Nephron (organoid): ENCODE data around the gene PGGT1B.

Source experiments
- H3K27ac Mint-ChIP-seq, 3 experiments: 2 replicates each; pipeline ENCODE4 v1.8.0; 2020; ENCODE audit warnings: mixed read lengths in 3 of 3, mild to moderate bottlenecking in 2 of 3, moderate library complexity in 1 of 3
- H3K27me3 Mint-ChIP-seq: 2 replicates; pipeline ENCODE4 v1.8.0; 2021; ENCODE audit warnings: low read depth, mild to moderate bottlenecking, moderate library complexity, mixed read lengths
- H3K36me3 Mint-ChIP-seq: 2 replicates; pipeline ENCODE4 v1.8.0; 2020; ENCODE audit warnings: low read depth, mixed read lengths
- H3K4me1 Mint-ChIP-seq: 2 replicates; pipeline ENCODE4 v1.8.0; 2020; ENCODE audit warnings: mixed read lengths
- H3K4me3 Mint-ChIP-seq, 3 experiments: 2 replicates each; pipeline ENCODE4 v1.8.0; 2020; ENCODE audit warnings: mild to moderate bottlenecking in 3 of 3, mixed read lengths in 3 of 3, moderate library complexity in 2 of 3
- H3K9me3 Mint-ChIP-seq: 2 replicates; pipeline ENCODE4 v1.8.0; 2020; ENCODE audit warnings: mixed read lengths
- CTCF ChIP-seq, 3 experiments: fragments of 200-600 bp; sonication (generic); IDR thresholded peaks; one replicate each; pipeline ENCODE4 v1.5.0; 2021; ENCODE audit warnings: antibody characterized with exemption in 3 of 3; ENCODE audit not compliant: unreplicated experiment in 3 of 3

PGGT1B gene

GRCh38 chr5:115237066-115237465 lies 25.6 kb downstream of the PGGT1B start:
- H3K27ac Mint-ChIP-seq: no peak overlapping the region
- H3K27me3 Mint-ChIP-seq: no peaks in the 10 kb centered on the region
- TF ChIP-seq CTCF (IDR thresholded peaks at IDR 0.05; ENCODE audit: unreplicated experiment in 3 of 3): no peak
- H3K36me3 Mint-ChIP-seq: peaks cover 26% of the 10 kb centered on the region
- H3K4me3 Mint-ChIP-seq: no peak overlapping the region
- H3K9me3 Mint-ChIP-seq: no peaks in the 10 kb centered on the region
- H3K4me1 Mint-ChIP-seq: no peaks in the 10 kb centered on the region

GRCh38 chr5:115236599-115236998 lies 26.1 kb downstream of the PGGT1B start:
- no peaks in the 10 kb centered on the region for H3K27me3 Mint-ChIP-seq
- no peak overlapping the region for H3K4me3 Mint-ChIP-seq
- no peaks in the 10 kb centered on the region for H3K9me3 Mint-ChIP-seq
- TF ChIP-seq CTCF (IDR thresholded peaks at IDR 0.05; ENCODE audit: unreplicated experiment in 3 of 3): no peak
- H3K27ac Mint-ChIP-seq: no peak overlapping the region
- H3K36me3 Mint-ChIP-seq: peaks cover 29% of the 10 kb centered on the region
- no peaks in the 10 kb centered on the region for H3K4me1 Mint-ChIP-seq

- Mint-ChIP-seq H3K9me3 (no peaks in the 10 kb centered on the region), H3K4me3 (no peak overlapping the region), H3K4me1 (no peaks in the 10 kb centered on the region), H3K27ac (no peak overlapping the region), H3K36me3 (peaks cover 46% of the 10 kb centered on the region), H3K27me3 (no peaks in the 10 kb centered on the region)
- TF ChIP-seq CTCF (IDR thresholded peaks at IDR 0.05; ENCODE audit: unreplicated experiment in 3 of 3): no peak
Observed at GRCh38 chr5:115231598-115231997, 31.1 kb downstream of the PGGT1B start.

- H3K27me3 Mint-ChIP-seq: no peaks in the 10 kb centered on the region
- H3K27ac Mint-ChIP-seq: no peak overlapping the region
- peaks cover 44% of the 10 kb centered on the region for H3K36me3 Mint-ChIP-seq
- no peaks in the 10 kb centered on the region for H3K4me1 Mint-ChIP-seq
- no peak overlapping the region for H3K4me3 Mint-ChIP-seq
- TF ChIP-seq CTCF (IDR thresholded peaks at IDR 0.05; ENCODE audit: unreplicated experiment in 3 of 3): no peak
- H3K9me3 Mint-ChIP-seq: no peaks in the 10 kb centered on the region
Observed at GRCh38 chr5:115229606-115230005, 33.1 kb downstream of the PGGT1B start.

GRCh38 chr5:115227281-115227680 lies 35.4 kb downstream of the PGGT1B start:
- no peaks in the 10 kb centered on the region for H3K9me3 Mint-ChIP-seq
- no peak overlapping the region for H3K4me3 Mint-ChIP-seq
- no peaks in the 10 kb centered on the region for H3K27me3 Mint-ChIP-seq
- H3K4me1 Mint-ChIP-seq: no peaks in the 10 kb centered on the region
- no peak overlapping the region for H3K27ac Mint-ChIP-seq
- peaks cover 52% of the 10 kb centered on the region for H3K36me3 Mint-ChIP-seq
- TF ChIP-seq CTCF (IDR thresholded peaks at IDR 0.05; ENCODE audit: unreplicated experiment in 3 of 3): no peak

- Mint-ChIP-seq H3K27ac (no peak overlapping the region), H3K4me3 (no peak overlapping the region), H3K36me3 (peaks cover 39% of the 10 kb centered on the region), H3K9me3 (no peaks in the 10 kb centered on the region), H3K27me3 (no peaks in the 10 kb centered on the region), H3K4me1 (peaks cover 16% of the 10 kb centered on the region)
- no peak for TF ChIP-seq CTCF (IDR thresholded peaks at IDR 0.05; ENCODE audit: unreplicated experiment in 3 of 3)
Observed at GRCh38 chr5:115214541-115214940, 48.1 kb downstream of the PGGT1B start.
